Bone marrow (tissue), 2 donors: ENCODE measurements around the gene FSTL4.

Experiments used
- DNase-seq, 2 donors: peaks; one replicate each; lab custom pipeline; 2025; lab: John Stamatoyannopoulos, UW

Gene FSTL4

GRCh38 chr5:133338504-133339355 is 273.6 kb downstream of the FSTL4 start:
- DNase-seq = no peak

- no peak for DNase-seq
Measured at GRCh38 chr5:133337795-133338445, 274.4 kb downstream of the FSTL4 start.

- DNase-seq = no peak
Measured at GRCh38 chr5:133336969-133337410, 275.4 kb downstream of the FSTL4 start.

- DNase-seq = no peak
Measured at GRCh38 chr5:133336121-133336968, 276.0 kb downstream of the FSTL4 start.

GRCh38 chr5:133334796-133335639 is 277.3 kb downstream of the FSTL4 start:
- DNase-seq = no peak

GRCh38 chr5:133333326-133334150 is 278.8 kb downstream of the FSTL4 start:
- DNase-seq = no peak

- no peak for DNase-seq
Measured at GRCh38 chr5:133332439-133333024, 279.8 kb downstream of the FSTL4 start.

GRCh38 chr5:133331941-133332340 is 280.4 kb downstream of the FSTL4 start:
- no peak for DNase-seq

- DNase-seq = no peak
Measured at GRCh38 chr5:133330956-133331355, 281.4 kb downstream of the FSTL4 start.

GRCh38 chr5:133328800-133329199 is 283.5 kb downstream of the FSTL4 start:
- no peak for DNase-seq

- no peak for DNase-seq
Measured at GRCh38 chr5:133327946-133328401, 284.4 kb downstream of the FSTL4 start.

GRCh38 chr5:133326361-133326760 is 286.0 kb downstream of the FSTL4 start:
- no peak for DNase-seq

GRCh38 chr5:133325864-133326263 is 286.5 kb downstream of the FSTL4 start:
- DNase-seq = no peak

- no peak for DNase-seq
Measured at GRCh38 chr5:133324926-133325325, 287.4 kb downstream of the FSTL4 start.

GRCh38 chr5:133323494-133324457 is 288.6 kb downstream of the FSTL4 start:
- DNase-seq = no peak

- no peak for DNase-seq
Measured at GRCh38 chr5:133322743-133323142, 289.6 kb downstream of the FSTL4 start.

- DNase-seq = no peak
Measured at GRCh38 chr5:133321833-133322420, 290.4 kb downstream of the FSTL4 start.

- no peak for DNase-seq
Measured at GRCh38 chr5:133321286-133321832, 291.0 kb downstream of the FSTL4 start.
